GM19463 (cell line): Measurements from ENCODE around the gene SOCS6.
"Not testable (repeated sequence)": the region's sequence is repeated elsewhere in the genome, so short reads cannot be mapped to it uniquely, and the experiment has no call there.

Experiments
- ATAC-seq: cut with Tn5 transposase; IDR thresholded peaks from one replicate; pipeline ENCODE4 v1.9.1; 2021; ENCODE audit warnings: mild to moderate bottlenecking, moderate library complexity; ENCODE audit not compliant: unreplicated experiment

Gene SOCS6

GRCh38 chr18:70354771-70355170 is 65.9 kb downstream of the SOCS6 start:
- ATAC-seq = no peak

GRCh38 chr18:70355620-70356385 is 67.0 kb downstream of the SOCS6 start:
- no peak for ATAC-seq

GRCh38 chr18:70358105-70358406 is 69.2 kb downstream of the SOCS6 start:
- peak; percentile 73 for ATAC-seq

GRCh38 chr18:70359071-70359470 is 70.2 kb downstream of the SOCS6 start:
- no peak for ATAC-seq

GRCh38 chr18:70362258-70362657 is 73.4 kb downstream of the SOCS6 start:
- ATAC-seq = no peak

GRCh38 chr18:70363861-70364260 is 75.0 kb downstream of the SOCS6 start:
- no peak for ATAC-seq

GRCh38 chr18:70365361-70365760 is 76.5 kb downstream of the SOCS6 start:
- ATAC-seq = no peak

GRCh38 chr18:70366174-70366573 is 77.3 kb downstream of the SOCS6 start:
- ATAC-seq = no peak

- no peak for ATAC-seq
Observed at GRCh38 chr18:70366670-70367069, 77.8 kb downstream of the SOCS6 start.

- ATAC-seq = not testable (repeated sequence)
Observed at GRCh38 chr18:70367344-70367743, 78.5 kb downstream of the SOCS6 start.

- ATAC-seq = no peak
Observed at GRCh38 chr18:70368903-70369302, 80.1 kb downstream of the SOCS6 start.

GRCh38 chr18:70370762-70371733 is 82.2 kb downstream of the SOCS6 start:
- ATAC-seq = no peak

- ATAC-seq = no peak
Observed at GRCh38 chr18:70371908-70372307, 83.1 kb downstream of the SOCS6 start.

- no peak for ATAC-seq
Observed at GRCh38 chr18:70372450-70373041, 83.7 kb downstream of the SOCS6 start.

GRCh38 chr18:70373042-70373519 is 84.2 kb downstream of the SOCS6 start:
- no peak for ATAC-seq

GRCh38 chr18:70374154-70374553 is 85.3 kb downstream of the SOCS6 start:
- no peak for ATAC-seq

- ATAC-seq = no peak
Observed at GRCh38 chr18:70376137-70376913, 87.5 kb downstream of the SOCS6 start.

- no peak for ATAC-seq
Observed at GRCh38 chr18:70376914-70377258, 88.0 kb downstream of the SOCS6 start.

- no peak for ATAC-seq
Observed at GRCh38 chr18:70377317-70377799, 88.5 kb downstream of the SOCS6 start.

- no peak for ATAC-seq
Observed at GRCh38 chr18:70377857-70378701, 89.2 kb downstream of the SOCS6 start.
